B cell (primary cell): ENCODE measurements around the gene DLG2.

Experiments
- CTCF ChIP-seq: fragments of 200-600 bp; IDR thresholded peaks from one replicate; pipeline ENCODE4 v1.8.0; 2022; ENCODE audit warnings: antibody characterized with exemption, mild to moderate bottlenecking
- EZH2 ChIP-seq: IDR thresholded peaks from 2 replicates; pipeline ENCODE4 v1.6.1; 2012; ENCODE audit warnings: borderline replicate concordance, low read depth, mild to moderate bottlenecking, moderate library complexity, low read length; ENCODE audit not compliant: insufficient read depth, poor library complexity, severe bottlenecking

DNA sequence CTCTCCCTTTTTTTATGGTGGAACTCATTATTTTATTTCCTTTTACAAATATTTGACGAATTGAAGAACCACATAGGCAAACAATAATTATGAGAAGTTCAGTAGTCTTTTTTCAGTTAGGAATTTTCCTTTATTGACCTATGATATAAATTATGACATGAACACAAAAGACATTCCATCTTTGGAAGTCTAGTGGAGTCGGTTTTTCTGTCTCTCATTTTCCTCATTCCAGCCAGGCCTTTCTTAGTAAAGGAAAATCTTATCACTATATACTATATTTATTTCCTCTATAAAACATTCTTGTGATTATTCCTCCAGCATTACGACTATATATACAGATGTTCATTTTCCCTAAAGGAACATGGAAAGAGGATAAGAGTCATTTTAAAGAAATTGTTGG, 1046.1 kb downstream of the DLG2 start:
- TF ChIP-seq CTCF (no peak), EZH2 (no peak)
